Measurements from ENCODE around the gene PTPN5. TPM values are rescaled to one million over a fixed set of nuclear protein-coding genes. Genes with fewer than 3 reads are reported as not detected.

The PTPN5 gene
- total RNA-seq, 2 experiments from 2014 or later = not detected

DNA sequence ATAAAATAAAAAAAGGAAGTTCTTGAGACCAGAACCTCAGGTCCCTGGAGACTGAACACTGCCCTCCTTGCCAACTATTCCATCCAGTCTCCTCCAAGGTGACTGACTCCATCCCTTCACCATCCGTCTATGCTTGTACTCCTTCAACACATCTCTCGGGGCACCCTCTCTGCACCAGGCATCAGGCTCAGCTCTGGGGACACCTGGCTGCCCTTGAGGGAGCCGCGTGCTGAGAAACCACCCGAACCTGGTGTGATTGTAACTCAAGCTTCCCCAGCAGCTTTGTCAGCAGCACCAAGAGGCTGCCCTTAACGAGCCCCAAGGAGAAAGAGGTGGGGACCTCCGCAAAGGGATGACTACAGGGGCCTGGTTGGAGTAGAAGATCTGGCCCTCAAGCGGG, 1.7 kb downstream of the PTPN5 start:
- Mint-ChIP-seq H3K27ac (no peak overlapping the region), H3K4me3 (no peak overlapping the region), H3K9me3 (no peaks in the 10 kb centered on the region), H3K36me3 (ENCODE audit: low read depth) (no peaks in the 10 kb centered on the region), H3K4me1 (no peaks in the 10 kb centered on the region), H3K27me3 (peaks cover 70% of the 10 kb centered on the region)
- POLR2A ChIA-PET = no interaction called here
- DNase-seq = no peak
- CTCF ChIA-PET = interaction anchor here (1.4 to 1.7 kb wide), 3 partner anchors 10 to 25 kb away, joined by 3 to 5 read pairs (median 3); no protein-coding TSS in a partner anchor

DNA sequence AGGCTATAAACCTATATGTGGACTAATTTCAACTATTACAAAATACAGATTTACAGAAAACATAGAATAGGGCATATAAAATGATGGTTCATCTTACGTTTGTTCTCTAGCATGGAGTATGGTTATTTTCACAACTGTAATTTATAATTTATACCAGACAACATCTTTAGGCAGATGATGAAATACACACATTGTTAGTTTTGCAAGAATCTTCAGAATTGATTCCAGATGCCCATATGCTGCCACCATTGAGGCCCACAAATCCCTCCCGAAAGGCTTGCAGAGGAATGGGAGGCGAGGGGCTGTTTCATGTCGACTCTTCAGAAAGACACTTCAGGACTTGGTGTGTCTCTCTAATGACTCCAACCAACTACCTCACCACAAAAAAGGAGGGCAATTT, 6.2 kb downstream of the PTPN5 start:
- DNase-seq = no peak
- peaks cover 46% of the 10 kb centered on the region for H3K27me3 Mint-ChIP-seq
- no peak overlapping the region for H3K4me3 Mint-ChIP-seq
- no peaks in the 10 kb centered on the region for H3K4me1 Mint-ChIP-seq
- POLR2A ChIA-PET = no interaction called here
- H3K36me3 Mint-ChIP-seq (ENCODE audit: low read depth) = no peaks in the 10 kb centered on the region
- H3K27ac Mint-ChIP-seq = no peak overlapping the region
- H3K9me3 Mint-ChIP-seq = no peaks in the 10 kb centered on the region
- CTCF ChIA-PET = no interaction called here

DNA sequence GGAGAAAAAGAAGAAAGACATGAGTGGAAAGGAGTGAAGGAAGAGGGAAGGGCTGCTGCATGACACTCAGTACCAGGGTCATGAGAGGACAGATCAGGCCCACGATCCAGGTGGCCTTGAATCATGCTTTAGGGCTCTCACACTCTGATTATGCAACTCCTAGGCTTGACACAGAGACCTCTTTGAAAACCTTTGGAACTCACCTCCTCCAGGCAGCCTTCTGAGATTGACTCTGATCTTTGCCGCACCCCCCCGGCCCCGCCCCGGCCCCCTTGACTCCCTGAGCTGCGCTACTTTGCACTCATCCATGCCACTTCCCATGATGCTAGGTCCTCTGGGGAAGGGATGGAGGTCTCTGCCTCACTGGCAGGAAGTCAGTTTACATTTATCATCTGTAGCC, 10.7 kb downstream of the PTPN5 start:
- H3K36me3 Mint-ChIP-seq (ENCODE audit: low read depth) = peaks cover 7% of the 10 kb centered on the region
- H3K4me3 Mint-ChIP-seq = no peak overlapping the region
- CTCF ChIA-PET = interaction anchor here (1.3 to 3.0 kb wide), 4 partner anchors 10 to 16 kb away, joined by 3 to 10 read pairs (median 4); no protein-coding TSS in a partner anchor
- no peak overlapping the region for H3K27ac Mint-ChIP-seq
- peaks cover 8% of the 10 kb centered on the region for H3K27me3 Mint-ChIP-seq
- POLR2A ChIA-PET = no interaction called here
- peaks cover 14% of the 10 kb centered on the region for H3K4me1 Mint-ChIP-seq
- peaks cover 9% of the 10 kb centered on the region for H3K9me3 Mint-ChIP-seq
- DNase-seq = no peak

DNA sequence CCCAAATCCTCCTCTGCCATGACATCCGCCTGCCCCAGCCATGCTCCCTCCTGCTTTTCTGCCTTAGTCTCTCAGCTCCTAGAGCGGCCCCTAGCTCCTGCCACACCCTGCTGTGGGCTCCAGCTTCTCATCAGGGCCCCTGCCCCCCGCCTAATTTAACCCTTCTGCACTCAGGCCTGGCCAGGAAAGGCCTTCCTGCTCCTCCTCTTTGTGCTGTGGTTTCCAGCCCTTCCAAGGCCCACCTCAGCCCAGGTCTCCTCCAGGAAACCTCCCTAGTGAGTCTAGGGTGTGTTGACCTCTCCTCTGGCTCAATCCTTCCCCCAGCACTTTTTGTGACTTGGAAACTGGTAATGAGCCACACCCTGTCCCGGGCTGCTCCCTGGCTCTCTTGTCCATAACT, 11.3 kb downstream of the PTPN5 start:
- CTCF ChIA-PET = interaction anchor here (1.5 to 3.0 kb wide), 4 partner anchors 9 to 16 kb away, joined by 3 to 10 read pairs (median 6); no protein-coding TSS in a partner anchor
- POLR2A ChIA-PET = interaction anchor here (0.6 kb wide), 1 partner anchor 207 kb away, joined by 4 read pairs; no protein-coding TSS in a partner anchor
- Mint-ChIP-seq H3K9me3 (peaks cover 9% of the 10 kb centered on the region), H3K27ac (no peak overlapping the region), H3K4me3 (no peak overlapping the region), H3K27me3 (peaks cover 8% of the 10 kb centered on the region), H3K4me1 (peaks cover 14% of the 10 kb centered on the region), H3K36me3 (ENCODE audit: low read depth) (peaks cover 7% of the 10 kb centered on the region)
- no peak for DNase-seq

DNA sequence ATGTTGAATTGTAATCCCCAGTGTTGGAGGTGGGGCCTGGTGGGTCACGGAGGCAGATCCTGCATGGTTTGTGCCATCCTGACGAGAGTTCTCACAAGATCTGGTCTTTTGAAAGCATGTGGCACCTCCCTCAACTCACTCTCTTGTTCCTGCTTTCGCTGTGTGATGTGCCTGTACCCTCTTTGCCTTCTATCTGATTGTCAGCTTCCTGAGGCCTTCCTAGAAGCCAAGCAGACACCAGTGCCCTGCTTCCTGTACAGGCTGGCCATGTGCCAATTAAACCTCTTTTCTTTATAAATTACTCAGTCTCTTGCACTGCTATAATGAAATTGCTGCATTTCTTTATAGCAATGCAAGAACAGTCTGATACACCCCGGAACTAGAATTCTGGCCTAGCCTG, 13.1 kb downstream of the PTPN5 start:
- no peak for DNase-seq
- Mint-ChIP-seq H3K27me3 (no peaks in the 10 kb centered on the region), H3K4me1 (peaks cover 14% of the 10 kb centered on the region), H3K9me3 (peaks cover 9% of the 10 kb centered on the region), H3K4me3 (no peak overlapping the region), H3K27ac (no peak overlapping the region), H3K36me3 (ENCODE audit: low read depth) (peaks cover 7% of the 10 kb centered on the region)
- ChIA-PET POLR2A (interaction anchor here (0.6 kb wide), 1 partner anchor 252 kb away, joined by 4 read pairs; no protein-coding TSS in a partner anchor), CTCF (interaction anchor here (0.8 to 3.0 kb wide), 4 partner anchors 10 to 535 kb away, joined by 3 to 10 read pairs (median 4); no protein-coding TSS in a partner anchor)

DNA sequence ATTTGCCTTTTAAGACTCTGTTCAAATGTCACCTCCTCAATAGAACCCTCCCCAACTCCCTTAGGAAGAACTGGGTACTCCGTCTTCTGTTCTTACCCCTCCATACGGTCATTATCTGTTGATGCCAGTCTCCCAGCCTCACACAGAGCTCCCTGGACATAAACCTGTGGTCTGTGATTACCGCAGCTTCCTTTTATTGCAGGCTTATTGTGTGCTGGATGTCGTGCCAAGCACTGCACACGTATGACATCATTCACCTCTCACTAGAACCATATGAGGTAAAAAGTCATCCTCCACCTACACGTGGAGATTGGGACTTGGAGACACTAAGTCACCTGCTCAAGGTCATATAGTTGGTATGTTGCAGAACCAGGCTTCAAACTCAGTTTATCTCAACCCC, 15.3 kb downstream of the PTPN5 start:
- H3K4me1 Mint-ChIP-seq = peaks cover 14% of the 10 kb centered on the region
- no peak for DNase-seq
- ChIA-PET POLR2A (no interaction called here), CTCF (interaction anchor here (1.4 to 2.6 kb wide), 2 partner anchors 18 to 23 kb away, joined by 5 to 6 read pairs; no protein-coding TSS in a partner anchor)
- H3K27me3 Mint-ChIP-seq = no peaks in the 10 kb centered on the region
- no peak overlapping the region for H3K27ac Mint-ChIP-seq
- peaks cover 7% of the 10 kb centered on the region for H3K36me3 Mint-ChIP-seq (ENCODE audit: low read depth)
- peaks cover 9% of the 10 kb centered on the region for H3K9me3 Mint-ChIP-seq
- H3K4me3 Mint-ChIP-seq = no peak overlapping the region

DNA sequence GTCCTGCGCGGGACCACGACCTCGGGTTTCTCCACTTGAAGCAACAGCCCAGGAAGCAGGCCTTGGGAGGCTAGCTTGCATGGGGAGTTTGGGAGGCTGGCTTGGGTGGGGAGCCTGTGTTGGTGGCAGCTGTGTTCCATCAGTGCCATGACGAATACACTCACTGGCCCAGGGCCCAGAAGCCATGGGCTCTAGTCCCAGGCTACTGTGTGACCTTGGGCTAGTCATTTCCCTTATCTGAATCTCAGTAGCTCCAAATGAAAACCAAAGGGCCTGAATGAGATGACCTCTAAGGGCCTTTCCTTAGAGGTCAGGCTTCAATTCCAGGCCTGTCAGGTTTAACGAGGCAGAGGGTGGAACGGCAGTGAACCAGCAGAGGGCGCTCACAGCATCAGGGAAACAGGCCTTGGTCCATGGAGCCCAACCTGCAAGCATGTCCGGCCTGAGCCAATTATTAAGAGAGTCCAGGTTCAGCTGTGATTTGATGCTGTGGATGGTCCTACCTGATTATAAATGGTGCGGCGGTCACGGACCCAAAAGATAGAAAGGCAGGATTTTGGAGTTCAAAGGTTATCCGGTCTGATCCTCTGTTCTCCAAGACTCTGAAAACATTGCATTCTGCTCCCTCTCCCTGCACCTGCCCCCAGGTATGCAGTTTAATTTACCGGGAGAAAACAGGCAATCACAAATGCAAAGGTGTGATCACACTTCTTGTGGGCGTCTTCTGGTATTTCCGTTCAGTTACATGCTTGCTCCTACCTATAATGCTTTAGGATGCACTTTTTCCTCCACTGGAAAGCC, 15.9 kb downstream of the PTPN5 start:
- POLR2A ChIA-PET = no interaction called here

DNA sequence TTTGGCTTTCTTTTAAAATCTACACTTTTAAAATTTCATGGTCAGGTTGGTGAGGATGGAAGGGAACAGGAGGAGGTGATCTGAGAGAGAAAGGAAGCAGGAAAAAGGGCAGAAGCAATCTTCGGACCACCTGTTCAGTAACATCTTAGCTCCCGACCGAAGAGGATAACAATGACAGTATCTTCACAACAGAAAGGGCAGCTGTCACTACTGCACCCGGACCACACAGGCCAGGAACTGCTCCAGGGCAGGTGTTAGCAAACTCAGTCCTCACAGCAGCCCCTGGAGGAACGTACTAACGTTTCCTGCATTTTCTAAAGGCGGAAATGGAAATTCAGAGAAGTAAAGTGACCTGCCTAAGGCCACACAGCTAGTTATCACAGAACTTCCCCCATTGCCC, 16.8 kb downstream of the PTPN5 start:
- Mint-ChIP-seq H3K4me3 (no peak overlapping the region), H3K4me1 (peaks cover 16% of the 10 kb centered on the region), H3K27ac (no peak overlapping the region), H3K36me3 (ENCODE audit: low read depth) (peaks cover 7% of the 10 kb centered on the region), H3K9me3 (peaks cover 9% of the 10 kb centered on the region), H3K27me3 (no peaks in the 10 kb centered on the region)
- CTCF ChIA-PET = interaction anchor here (0.8 to 2.8 kb wide), 5 partner anchors 9 to 90 kb away, joined by 3 to 17 read pairs (median 4); no protein-coding TSS in a partner anchor
- POLR2A ChIA-PET = no interaction called here
- no peak for DNase-seq

More for the DNA sequence above, 15.9 kb downstream of the PTPN5 start:
- H3K4me3 Mint-ChIP-seq = no peak overlapping the region
- H3K27ac Mint-ChIP-seq = no peak overlapping the region
- DNase-seq = peak; percentile 71
- H3K27me3 Mint-ChIP-seq = no peaks in the 10 kb centered on the region
- CTCF ChIA-PET = interaction anchor here (0.8 to 2.8 kb wide), 6 partner anchors 8 to 91 kb away, joined by 3 to 17 read pairs (median 4); no protein-coding TSS in a partner anchor
- H3K9me3 Mint-ChIP-seq = peaks cover 9% of the 10 kb centered on the region
- H3K4me1 Mint-ChIP-seq = peaks cover 14% of the 10 kb centered on the region
- peaks cover 7% of the 10 kb centered on the region for H3K36me3 Mint-ChIP-seq (ENCODE audit: low read depth)

DNA sequence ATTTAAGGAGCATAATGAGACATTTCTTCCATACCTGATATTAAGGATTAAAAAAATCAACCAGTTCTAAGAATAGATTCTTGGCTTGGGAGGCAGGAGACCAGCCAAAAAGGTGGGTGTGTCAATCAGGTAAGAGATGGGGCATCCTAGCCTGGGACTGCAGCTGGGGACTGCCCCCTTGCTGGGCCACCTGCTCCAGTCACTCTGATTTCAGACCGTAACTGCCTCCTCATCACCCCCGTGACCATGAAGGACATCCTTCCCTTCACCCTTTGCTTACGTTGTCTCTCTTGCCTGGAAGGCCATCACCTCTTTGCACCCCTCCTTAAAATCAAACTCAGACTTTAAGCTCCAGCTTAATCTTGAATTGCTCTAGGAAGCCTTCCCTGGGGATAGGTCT, 17.9 kb downstream of the PTPN5 start:
- Mint-ChIP-seq H3K27ac (no peak overlapping the region), H3K27me3 (no peaks in the 10 kb centered on the region), H3K36me3 (ENCODE audit: low read depth) (peaks cover 6% of the 10 kb centered on the region), H3K4me1 (peaks cover 19% of the 10 kb centered on the region), H3K4me3 (no peak overlapping the region), H3K9me3 (peaks cover 6% of the 10 kb centered on the region)
- DNase-seq = no peak
- CTCF ChIA-PET = interaction anchor here (2.8 kb wide), 1 partner anchor 8 kb away, joined by 17 read pairs; no protein-coding TSS in a partner anchor
- POLR2A ChIA-PET = no interaction called here

DNA sequence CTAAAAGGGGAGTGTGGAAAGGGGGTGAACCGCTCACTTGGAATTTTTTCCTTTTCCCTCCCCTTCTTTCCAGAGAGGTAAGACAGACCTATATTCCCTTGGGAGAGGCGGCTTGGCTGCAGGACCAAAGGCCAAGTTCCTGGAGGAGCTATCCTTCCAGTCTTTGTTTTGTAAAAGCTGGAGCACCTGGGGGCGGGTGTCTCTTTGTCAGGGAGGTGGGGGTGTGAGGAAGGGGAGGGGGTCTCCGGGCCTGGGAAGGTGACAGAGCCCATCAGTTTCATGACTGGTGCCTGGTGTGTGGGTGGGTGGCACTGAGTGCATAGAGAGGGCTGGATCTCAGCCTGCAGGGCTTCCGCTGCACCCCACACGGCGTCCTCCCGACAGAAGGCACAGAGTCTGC, 18.5 kb downstream of the PTPN5 start:
- Mint-ChIP-seq H3K27me3 (no peaks in the 10 kb centered on the region), H3K4me1 (peaks cover 17% of the 10 kb centered on the region), H3K27ac (no peak overlapping the region), H3K9me3 (peaks cover 2% of the 10 kb centered on the region), H3K36me3 (ENCODE audit: low read depth) (peaks cover 2% of the 10 kb centered on the region), H3K4me3 (no peak overlapping the region)
- CTCF ChIA-PET = interaction anchor here (0.6 to 2.8 kb wide), 2 partner anchors 8 to 12 kb away, joined by 3 to 17 read pairs; no protein-coding TSS in a partner anchor
- no peak for DNase-seq
- POLR2A ChIA-PET = no interaction called here

DNA sequence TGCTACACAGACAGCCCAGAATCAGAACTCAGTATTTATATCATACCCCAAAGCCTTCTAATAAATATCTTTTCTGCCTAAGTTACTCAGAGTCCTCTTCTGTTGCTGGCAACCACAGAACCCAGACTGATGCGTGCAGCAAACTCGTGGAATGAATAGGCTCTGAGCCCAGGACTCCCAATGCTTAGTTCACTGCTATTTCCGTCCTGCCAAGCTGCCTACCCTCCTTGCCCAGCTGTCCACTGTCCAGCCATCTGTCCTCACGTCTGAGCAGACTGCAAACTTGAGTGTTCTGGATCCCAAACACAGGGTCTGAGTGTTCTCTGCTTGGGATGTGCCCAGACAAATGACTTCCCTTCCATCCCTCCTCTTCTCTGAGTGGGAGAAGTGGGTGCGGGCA, 19.4 kb downstream of the PTPN5 start:
- ChIA-PET CTCF (interaction anchor here (2.6 kb wide), 1 partner anchor 7 kb away, joined by 6 read pairs; no protein-coding TSS in a partner anchor), POLR2A (no interaction called here)
- H3K36me3 Mint-ChIP-seq (ENCODE audit: low read depth) = no peaks in the 10 kb centered on the region
- peaks cover 15% of the 10 kb centered on the region for H3K4me1 Mint-ChIP-seq
- no peak overlapping the region for H3K27ac Mint-ChIP-seq
- no peaks in the 10 kb centered on the region for H3K9me3 Mint-ChIP-seq
- no peak for DNase-seq
- no peak overlapping the region for H3K4me3 Mint-ChIP-seq
- H3K27me3 Mint-ChIP-seq = no peaks in the 10 kb centered on the region

DNA sequence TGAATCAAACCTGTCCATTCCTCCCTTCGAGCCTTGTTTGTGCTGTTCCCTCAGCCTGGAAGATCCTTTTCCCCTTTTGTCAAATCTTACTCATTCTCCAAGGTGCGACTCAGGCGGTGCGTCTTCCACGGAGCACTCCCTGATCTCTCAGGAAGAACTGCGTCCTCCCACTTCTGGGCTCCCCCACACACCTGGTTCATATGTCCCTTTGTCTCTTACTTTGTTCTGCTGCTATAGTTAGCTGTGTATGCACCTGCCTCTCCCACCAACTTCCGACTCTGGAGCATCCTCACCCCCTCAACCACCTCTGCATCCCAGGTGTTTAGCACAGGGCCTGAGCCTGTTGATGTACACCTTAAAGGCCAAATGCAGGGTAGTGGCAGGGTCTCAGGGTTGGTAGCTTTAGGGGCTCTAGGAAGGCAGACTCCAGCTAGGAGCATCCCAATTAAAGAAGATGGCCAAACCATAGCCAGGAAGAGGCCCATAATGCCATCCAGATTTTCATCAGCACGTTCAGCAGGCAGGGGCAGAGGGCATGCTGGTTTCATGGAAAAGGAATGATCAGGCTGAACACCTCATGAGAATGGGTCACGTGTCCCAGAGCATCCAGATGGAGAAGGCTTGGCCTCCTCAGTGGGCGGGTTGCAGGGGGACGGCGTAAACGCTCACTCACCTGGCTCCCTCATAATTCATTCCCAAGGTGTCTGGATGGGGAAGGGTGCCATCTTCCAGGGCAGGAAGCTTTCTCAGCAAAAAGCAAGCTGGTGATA, 20.1 kb downstream of the PTPN5 start:
- H3K9me3 Mint-ChIP-seq = no peaks in the 10 kb centered on the region
- no peak for DNase-seq
- no peaks in the 10 kb centered on the region for H3K27me3 Mint-ChIP-seq
- H3K27ac Mint-ChIP-seq = no peak overlapping the region
- CTCF ChIA-PET = interaction anchor here (2.6 kb wide), 1 partner anchor 8 kb away, joined by 6 read pairs; no protein-coding TSS in a partner anchor
- H3K36me3 Mint-ChIP-seq (ENCODE audit: low read depth) = no peaks in the 10 kb centered on the region
- POLR2A ChIA-PET = no interaction called here
- no peak overlapping the region for H3K4me3 Mint-ChIP-seq
- H3K4me1 Mint-ChIP-seq = peaks cover 15% of the 10 kb centered on the region
